ENCODE measurements around the gene KASH5. TPM values are rescaled to one million over a fixed set of nuclear protein-coding genes. Genes with fewer than 3 reads are reported as not detected.

Gene KASH5
- total and polyA plus RNA-seq, 3 donors from 2014 or later = 72.8 to 121 (median 102) TPM

GRCh38 chr19:49356382-49356781 is 31.7 kb upstream of the KASH5 start:
- Histone ChIP-seq H3K4me3 (no peak overlapping the region), H3K27me3 (no peaks in the 10 kb centered on the region), H3K9me3 (no peaks in the 10 kb centered on the region), H3K4me1 (peaks cover 3% of the 10 kb centered on the region), H3K36me3 (ENCODE audit: low read depth, missing control alignments) (no peaks in the 10 kb centered on the region), H3K27ac (no peak overlapping the region)
- intact Hi-C loops (cut with DNase I; ENCODE audit: low total_unique reads) = no loop called here
- TF ChIP-seq POLR2A (IDR thresholded peaks at IDR 0.05) (no peak), CTCF (IDR thresholded peaks at IDR 0.05) (no peak)
- no peak for DNase-seq
- 59 to 65% methylated on average over 7 of the region's 7 CpGs for WGBS, 2 donors

- H3K36me3 ChIP-seq (ENCODE audit: low read depth, missing control alignments) = no peaks in the 10 kb centered on the region
- 86 to 89% methylated on average over 9 of the region's 9 CpGs for WGBS, 2 donors
- H3K4me3 ChIP-seq = no peak overlapping the region
- DNase-seq = no peak
- no peak overlapping the region for H3K27ac ChIP-seq
- H3K9me3 ChIP-seq = no peaks in the 10 kb centered on the region
- intact Hi-C loops (cut with DNase I; ENCODE audit: low total_unique reads) = no loop called here
- peaks cover 11% of the 10 kb centered on the region for H3K4me1 ChIP-seq
- no peak for TF ChIP-seq POLR2A (IDR thresholded peaks at IDR 0.05)
- TF ChIP-seq CTCF (IDR thresholded peaks at IDR 0.05) = no peak
- no peaks in the 10 kb centered on the region for H3K27me3 ChIP-seq
Measured at GRCh38 chr19:49357186-49357585, 30.9 kb upstream of the KASH5 start.

DNA sequence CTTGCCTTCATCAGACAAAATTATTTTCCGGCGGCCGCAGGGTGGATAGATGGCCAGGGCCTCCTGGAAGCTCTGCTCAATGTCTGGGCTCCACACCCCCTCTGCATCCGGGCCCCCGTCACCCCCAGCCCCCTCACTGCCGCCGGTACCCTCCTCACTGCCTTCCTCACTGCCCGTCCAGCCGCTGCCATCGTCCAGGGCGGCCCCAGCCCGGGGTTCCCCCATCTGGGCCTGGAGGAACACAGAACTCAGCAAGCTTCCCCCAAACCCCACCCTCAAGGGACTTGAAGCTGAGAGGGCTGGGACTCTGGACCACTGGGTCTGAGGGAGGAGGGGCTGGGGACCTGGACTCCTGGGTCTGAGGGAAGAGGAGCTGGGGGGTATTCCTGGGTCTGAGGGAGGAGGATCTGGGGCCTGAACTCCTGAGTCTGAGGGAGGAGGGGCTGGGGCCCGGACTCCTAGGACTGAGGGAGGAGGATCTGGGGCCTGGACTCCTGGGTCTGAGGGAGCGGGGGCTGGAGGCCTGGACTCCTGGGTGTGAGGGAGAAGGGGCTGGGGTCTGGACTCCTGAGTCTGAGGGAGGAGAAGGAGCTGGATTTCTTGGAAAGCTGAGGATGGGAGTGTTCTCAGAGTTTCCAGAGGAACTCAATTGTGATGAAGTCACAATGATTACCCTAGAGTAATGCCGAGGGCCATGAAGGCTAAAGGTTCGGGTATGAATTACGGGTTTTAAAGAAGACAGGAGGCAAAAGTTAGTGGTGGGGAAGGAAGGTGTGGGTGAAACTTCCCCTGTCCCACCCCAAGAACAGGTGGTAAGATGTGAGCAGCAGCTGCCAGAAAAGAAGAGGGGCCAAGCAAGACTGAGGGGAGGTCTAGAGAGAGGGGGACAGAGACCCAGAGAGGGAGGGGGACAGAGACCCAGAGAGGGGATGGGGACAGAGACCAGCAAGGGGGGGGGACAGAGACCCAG is 27.9 kb upstream of the KASH5 start:
- H3K27ac ChIP-seq = peak overlapping the region in 1 of 2 donors; percentile 79
- H3K36me3 ChIP-seq (ENCODE audit: low read depth, missing control alignments) = no peaks in the 10 kb centered on the region
- no peak for TF ChIP-seq CTCF (IDR thresholded peaks at IDR 0.05)
- no peak for TF ChIP-seq POLR2A (IDR thresholded peaks at IDR 0.05)
- no peak overlapping the region for H3K4me3 ChIP-seq
- intact Hi-C loops (cut with DNase I; ENCODE audit: low total_unique reads) = no loop called here
- WGBS, 2 donors = 81 to 84% methylated on average over 10 to 17 of the region's 17 CpGs
- no peaks in the 10 kb centered on the region for H3K27me3 ChIP-seq
- DNase-seq = no peak
- H3K4me1 ChIP-seq = peaks cover 14% of the 10 kb centered on the region
- no peaks in the 10 kb centered on the region for H3K9me3 ChIP-seq

DNA sequence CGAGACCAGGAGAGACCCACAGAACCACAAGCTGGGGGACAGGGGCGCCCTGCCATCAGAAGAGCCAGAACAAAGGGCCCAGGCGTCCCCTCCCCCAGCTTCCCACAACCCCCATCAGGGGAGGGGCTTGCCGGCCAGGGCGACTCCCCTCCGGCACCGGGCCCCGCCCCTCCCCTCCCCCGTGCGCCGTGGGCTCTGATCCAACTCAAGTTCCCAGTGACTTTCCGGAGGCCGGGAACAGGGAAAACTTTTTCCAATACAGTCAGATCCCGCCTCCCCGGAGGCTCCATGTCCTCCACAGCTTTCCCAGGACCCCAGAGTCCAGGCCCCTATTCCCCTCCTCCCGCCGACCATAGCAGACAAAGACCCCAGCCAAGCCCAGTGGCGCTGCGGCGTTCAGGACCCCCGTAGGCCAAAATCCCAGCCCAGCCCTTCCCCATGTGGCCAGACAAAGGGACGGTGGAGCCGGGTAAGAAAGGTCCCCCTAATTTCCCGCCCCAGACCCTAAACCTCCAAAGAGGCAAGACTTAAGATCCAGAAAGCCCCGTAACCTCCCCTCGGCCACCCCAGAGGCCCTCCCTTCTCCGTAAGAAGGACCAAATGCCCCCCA is 26.5 kb upstream of the KASH5 start:
- H3K36me3 ChIP-seq (ENCODE audit: low read depth, missing control alignments) = no peaks in the 10 kb centered on the region
- H3K27ac ChIP-seq = peak overlapping the region; percentile 79 to 94
- H3K27me3 ChIP-seq = no peaks in the 10 kb centered on the region
- peak; percentile 71 for DNase-seq
- H3K9me3 ChIP-seq = no peaks in the 10 kb centered on the region
- TF ChIP-seq CTCF (IDR thresholded peaks at IDR 0.05) (no peak), POLR2A (IDR thresholded peaks at IDR 0.05) (no peak)
- intact Hi-C loops (cut with DNase I; ENCODE audit: low total_unique reads) = no loop called here
- 2 to 3% methylated on average over 13 to 27 of the region's 27 CpGs for WGBS, 2 donors
- H3K4me3 ChIP-seq = peak overlapping the region; percentile 69 to 74
- peaks cover 14% of the 10 kb centered on the region for H3K4me1 ChIP-seq

Data from testis (tissue), 3 donors.